ENCODE results near the gene LAMB3.

The LAMB3 gene

DNA sequence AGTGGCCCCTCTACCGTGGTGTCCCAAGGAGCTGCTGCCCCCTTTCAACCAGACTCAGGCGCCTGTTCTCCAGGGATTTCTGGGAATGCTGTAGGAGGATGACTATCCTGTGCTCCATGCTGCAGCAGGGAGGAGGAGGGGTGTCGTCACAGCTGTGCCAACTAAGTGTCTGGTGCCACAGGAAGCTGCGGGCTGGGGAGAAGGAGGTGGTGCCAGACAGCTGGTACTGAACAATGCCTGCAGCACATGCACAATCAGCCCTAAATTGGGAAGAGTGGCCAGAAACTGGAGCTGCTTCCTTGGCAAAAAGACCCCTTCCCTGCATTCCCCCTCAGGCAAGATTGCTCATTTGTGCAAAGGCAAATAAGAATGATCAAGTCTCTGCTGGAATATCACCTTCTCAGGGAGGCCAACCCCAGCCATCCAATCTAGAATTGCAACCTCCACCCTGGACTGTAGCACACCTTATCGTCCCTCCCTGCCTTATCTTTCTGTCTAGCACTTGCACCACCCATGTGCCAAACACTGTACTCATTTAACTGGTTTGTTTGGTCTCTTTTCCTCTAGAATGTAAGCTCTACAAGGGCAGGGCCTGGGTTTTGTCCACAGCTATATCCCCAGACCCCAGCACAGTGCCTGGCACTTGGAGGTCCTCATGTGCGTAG lies 33.3 kb downstream of the LAMB3 start:
- no peak for DNase-seq (ENCODE audit: low read depth, low spot score)

DNA sequence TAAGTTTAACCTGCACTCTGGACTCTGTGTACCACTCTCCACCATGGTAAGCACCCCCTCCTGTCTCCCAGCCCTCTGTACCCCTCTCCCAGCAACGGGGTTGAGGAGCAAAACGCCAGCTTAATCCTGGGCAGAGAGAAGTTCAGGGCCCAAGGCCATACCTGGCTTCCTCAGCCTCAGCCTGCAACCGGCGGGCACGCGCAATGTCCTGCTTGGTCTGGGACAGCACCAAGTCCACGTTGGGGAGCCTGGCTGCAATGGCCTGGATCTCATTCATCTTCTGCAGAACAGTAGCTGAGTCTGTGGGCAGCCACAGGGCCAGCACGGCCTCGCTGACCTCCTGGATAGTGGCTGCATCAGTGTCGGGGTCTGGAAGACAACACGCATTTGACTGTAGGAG lies 33.9 kb downstream of the LAMB3 start:
- no peak for DNase-seq (ENCODE audit: low read depth, low spot score)

DNA sequence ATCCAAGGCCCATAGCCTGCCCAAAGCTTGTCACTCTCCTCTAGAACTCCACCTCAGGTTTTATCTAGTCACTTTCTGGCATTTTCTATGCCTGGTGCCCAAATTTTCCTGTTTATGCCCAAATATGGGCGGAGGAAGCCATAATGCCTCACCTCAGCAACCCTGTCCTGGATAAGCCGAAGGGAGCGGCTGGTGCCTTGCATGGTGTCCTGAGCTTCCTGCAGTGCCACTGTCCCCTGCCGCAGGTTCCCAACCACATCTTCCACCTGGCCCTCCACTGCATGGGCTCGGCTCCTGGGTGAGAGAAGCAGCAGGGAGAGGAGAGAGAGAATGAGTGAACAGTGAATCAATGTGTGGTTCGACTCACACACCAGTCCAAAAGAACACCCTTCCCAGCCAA lies 34.5 kb downstream of the LAMB3 start:
- DNase-seq (ENCODE audit: low read depth, low spot score), result no peak

DNA sequence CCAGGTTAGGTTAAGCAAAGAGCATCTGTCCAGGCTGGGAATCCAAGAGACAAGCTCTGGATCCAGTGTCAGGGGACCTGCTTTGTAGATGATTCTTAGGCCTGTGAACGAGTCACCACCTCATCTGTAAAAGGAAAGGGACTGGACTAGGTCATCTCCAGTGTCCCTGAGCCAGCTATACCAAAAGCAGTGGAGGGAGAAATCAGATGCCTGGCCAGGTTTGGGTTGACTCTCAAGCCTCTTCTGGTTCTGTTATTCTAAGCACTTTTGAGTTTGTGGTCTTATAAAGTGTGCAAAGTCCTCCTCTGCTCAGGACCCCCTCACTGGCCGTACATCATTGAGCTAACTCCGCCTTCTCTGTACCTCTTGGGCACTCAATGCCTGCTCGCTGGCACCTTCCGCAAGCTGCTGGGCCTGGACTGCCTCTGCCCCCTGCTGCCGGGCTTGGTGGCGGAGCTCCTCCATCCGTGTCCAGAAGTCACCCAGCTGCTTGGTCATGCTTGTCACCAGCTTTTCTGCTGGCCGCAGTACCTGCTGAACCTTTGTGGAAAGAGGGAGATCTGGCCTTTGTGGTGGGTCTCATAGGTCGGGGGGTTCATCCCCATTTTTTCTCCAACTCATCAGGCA lies 35.1 kb downstream of the LAMB3 start:
- no peak for DNase-seq (ENCODE audit: low read depth, low spot score)

DNA sequence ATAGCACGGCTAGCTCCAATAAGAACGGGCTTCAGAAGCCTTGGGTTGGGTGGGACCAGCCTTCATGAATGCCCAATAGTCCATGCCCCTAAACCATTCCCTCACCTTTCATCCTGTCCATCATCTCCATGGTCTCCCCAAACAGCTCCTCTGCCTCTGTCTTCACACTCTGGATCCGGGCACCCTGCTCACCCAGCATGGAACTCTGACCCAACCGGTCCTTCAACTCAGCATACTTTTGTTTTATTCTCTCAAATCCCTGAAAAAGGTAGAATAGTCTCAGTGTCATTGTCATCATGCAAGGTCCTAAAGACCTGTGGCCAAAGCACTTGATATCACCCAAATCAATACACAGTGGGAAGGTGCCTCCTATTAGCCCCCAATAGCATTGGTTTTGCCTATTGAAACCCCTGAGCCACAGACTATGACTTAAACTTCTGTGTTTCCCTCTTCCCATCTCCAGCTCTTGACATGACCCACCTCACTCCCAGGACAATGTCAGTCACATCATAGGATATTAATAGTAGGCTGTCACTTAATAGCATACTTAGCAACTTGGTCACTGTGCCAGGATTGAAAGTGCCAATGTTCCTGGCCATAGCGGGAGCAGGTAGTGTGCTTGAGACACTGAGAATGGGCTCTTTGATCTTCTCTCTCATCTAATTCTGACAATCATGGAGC lies 35.7 kb downstream of the LAMB3 start:
- no peak for DNase-seq (ENCODE audit: low read depth, low spot score)

DNA sequence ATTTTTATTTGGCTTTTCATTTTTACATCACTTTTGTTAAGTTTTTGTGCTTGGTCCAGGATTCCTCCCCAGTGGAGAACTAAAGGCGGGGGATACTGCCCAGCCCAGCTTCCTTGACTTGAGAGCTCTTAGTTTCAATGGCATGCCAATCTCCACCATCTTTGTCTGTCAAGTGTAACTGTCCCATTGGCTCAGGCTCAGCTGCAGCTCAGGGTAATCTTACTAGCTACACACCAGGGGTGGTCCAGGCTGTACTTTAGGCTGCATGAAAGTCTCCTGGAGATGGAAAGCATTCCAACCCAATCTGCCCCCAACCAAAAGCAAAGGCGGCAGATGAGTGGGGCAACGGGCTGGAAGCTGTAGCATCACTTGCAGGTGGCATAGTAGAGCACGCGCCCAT lies 37.3 kb downstream of the LAMB3 start:
- DNase-seq (ENCODE audit: low read depth, low spot score), result no peak

DNA sequence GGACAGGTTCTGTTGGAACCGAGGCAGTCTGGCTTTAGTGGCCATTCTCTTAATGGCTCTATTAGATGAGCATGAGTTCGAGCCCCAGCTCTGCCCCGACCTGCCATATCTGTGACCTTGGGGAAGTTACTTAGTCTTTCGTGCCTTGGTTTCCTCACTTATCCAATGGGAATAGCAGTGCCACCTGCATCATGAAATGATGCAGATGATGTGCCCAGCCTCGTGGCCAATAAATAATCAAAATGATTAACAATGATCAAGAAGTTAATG lies 38.1 kb downstream of the LAMB3 start:
- DNase-seq (ENCODE audit: low read depth, low spot score), result no peak

DNA sequence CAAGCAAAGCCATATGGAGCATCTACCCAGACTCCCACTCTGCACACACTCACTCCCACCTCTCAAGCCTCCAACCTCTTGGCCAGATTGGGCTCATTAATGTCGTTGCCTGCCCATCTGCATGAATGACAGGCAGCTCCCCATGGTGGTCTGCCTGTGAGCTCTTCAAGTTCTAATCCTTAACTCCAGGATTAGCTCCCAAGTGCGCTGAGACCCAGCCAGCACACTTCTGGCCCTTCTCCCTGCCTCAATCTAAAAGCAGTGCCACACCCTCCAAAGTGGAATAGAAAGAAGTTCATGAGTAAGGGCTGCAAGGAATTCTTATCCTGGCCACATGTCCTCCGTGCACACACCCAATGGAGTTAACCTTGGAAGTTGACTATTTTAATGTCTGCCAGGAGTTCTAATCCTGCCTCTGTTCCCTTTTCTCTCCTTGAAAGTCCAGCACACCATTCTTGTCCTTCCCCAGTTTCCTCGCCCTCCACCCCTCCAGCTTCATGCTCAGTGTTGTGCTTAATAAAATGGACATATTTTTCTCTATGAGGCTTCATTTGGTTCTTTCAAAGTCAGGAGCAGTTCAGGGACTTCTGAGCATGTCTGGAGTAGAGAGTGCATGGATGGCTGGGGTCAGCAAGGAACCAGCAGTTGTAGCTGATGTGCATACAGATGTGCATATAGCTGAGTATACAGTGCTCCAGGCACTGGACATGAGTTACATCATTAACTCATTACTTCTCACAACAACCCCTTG lies 38.6 kb downstream of the LAMB3 start:
- DNase-seq (ENCODE audit: low read depth, low spot score), result no peak

DNA sequence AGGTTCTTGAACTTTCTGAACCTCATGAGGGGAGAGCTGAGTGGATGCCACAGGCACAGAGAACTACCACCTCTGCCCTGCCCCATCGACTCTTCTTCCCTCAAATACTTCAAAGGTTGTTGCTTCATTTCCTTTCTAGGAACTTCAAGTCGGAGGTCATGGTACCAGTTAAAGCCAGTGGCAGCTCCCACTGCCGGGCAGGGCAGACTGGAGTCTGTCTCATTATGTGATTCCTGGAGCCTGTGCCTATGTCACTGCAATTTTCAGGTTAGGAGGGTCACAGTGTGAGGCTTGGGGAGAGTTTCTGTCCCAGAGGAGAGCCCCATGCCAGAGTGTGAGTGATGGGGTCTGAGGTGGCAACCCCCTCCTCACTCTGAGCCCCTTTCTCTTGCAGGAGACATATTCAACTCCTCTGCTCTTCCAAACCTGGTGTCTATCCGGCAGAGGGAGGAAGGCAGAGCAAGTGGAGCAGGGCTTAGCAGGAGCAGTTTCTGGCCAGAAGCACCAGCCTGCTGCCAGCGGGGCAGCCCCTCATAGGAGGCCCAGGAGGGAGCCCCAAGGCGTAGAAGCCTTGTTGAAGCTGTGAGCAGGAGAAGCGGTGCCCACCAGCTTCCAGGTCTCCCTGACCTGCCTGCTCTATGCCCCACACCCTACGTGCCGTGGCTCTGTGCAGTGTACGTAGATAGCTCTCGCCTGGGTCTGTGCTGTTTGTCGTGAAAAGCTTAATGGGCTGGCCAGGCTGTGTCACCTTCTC lies 39.4 kb downstream of the LAMB3 start:
- no peak for DNase-seq (ENCODE audit: low read depth, low spot score)

DNA sequence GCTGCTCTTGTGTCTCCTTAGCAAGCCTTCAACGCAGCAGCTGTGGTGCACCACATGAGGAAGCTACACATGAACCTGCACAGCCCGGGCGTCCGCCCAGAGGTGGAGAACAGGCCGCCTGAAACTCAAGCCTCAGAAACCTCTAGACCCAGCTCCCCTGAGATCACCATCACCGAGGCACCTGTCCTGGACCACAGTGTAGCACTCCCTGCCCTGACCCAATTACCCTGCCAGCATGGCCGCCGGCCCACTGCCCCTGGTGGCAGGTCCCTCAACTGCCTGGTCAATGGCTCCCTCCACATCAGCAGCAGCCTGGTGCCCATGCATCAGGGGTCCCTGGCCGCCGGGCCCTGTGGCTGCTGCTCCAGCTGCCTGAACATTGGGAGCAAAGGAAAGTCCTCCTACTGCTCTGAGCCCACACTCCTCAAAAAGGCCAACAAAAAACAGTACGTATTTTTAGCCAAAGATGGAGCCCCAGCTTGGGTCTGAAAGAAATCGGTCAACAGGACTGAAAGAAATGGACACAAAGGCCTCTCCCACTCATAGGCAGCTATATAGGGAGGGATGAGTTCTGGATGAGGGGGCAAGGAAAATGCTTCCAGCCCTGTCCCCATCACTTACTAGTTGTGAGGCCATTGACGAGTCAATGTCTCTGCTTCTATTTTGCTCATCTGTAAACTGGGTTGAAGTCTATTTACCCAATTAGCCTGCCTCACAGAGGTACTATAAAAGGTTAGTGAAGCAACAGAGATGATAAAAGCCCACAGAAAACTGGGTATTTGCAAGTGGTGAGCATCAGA lies 40.3 kb downstream of the LAMB3 start:
- no peak for DNase-seq (ENCODE audit: low read depth, low spot score)

DNA sequence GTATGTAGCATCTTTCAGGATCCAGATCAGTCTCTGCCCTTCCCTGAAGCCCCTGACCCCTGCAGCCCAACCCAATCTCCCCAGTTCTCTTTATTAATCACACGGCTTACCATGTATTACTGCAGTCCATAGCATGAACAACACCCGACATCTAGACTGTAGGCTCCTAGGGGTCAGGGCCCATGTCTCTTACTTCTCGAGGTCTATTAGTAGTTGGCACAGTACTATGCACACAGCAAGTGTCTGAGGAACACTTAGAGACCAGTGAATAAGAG lies 41.7 kb downstream of the LAMB3 start:
- no peak for DNase-seq (ENCODE audit: low read depth, low spot score)

DNA sequence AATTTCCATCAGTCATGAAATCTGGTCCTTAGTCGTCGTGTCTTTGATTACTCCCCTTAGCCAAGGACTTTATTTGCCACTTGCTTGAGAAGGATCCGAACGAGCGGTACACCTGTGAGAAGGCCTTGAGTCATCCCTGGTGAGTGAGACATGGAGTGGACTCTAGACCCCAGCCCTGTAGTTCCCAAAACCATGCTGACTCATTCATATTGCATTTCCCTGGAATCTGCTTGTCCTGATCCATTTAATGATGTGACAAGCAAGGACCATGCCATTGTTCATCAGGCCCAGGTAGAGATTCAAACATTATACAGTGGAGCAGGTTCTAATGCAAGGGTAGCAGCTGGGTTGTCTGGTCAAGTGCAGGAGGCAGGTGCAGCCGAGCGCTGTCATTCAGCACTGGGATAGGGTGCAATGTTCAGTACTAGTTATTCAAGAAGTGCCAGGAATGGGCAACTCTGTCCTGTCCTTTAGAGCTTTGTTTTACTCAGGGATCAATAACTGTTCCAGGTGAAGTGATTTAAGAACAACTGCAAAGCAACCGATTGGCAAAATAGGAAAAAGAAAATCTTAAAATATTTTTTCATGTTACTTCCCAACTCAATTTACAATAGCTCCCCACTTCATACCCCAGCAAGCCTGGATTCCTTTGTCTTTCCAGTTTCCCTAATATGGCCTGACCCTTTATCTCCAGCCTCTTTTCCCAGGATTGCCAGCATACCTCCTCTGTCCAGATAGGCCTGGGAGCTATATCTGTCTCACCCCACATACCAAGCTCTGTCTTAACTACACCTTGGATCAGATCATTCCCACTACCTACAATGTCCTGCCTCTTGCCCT lies 42.2 kb downstream of the LAMB3 start:
- no peak for DNase-seq (ENCODE audit: low read depth, low spot score)

DNA sequence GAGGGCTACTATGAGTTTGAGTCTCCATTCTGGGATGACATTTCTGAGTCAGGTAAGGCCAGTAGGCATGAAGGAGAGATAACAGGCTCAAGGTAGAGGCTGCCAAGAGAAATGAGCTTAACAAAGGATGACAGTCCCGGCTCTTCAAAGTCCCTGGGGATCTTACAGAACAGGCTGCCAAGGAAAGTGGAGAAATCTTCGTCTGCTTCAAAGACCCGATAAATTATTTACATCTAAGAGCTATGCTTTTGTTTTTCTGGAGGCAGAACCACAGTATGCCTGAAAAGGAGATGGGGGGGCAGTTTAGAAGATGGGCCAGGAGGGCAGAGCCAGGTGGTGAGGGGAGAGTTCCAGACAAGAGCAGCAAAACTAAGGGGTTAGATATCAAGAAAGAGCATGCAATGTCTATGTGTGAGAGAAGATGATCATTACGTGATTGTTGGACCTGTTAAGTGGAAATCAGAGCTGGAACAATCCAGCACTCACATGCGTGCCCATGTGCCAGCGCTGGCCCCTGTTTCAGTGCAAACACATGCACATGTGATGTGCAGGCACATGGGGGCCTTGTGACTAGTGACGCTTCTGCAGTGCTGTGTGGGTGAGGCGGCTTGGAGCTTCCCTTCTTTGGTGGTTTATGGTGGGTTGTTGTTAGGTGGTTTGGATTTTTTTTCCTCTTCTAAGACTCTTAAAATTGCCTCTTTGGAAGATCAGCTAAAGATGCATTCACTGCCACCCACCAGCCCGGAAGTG lies 43.0 kb downstream of the LAMB3 start:
- no peak for DNase-seq (ENCODE audit: low read depth, low spot score)

DNA sequence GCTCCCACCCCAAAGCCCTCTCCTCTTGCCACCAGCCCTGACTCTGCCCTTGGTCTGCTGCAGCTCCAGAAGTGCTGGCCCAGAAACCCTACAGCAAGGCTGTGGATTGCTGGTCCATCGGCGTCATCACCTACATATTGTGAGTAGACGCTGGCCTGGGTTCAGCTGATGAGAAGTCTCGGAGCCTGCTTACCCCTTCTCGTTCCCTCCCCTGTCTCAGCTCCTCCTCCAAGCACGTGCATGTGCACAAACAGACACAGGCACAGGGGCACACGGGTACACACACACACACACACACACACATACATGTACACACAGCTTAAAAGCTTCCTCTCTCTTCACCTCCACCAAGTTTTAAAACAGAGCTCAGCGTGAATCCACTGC lies 44.4 kb downstream of the LAMB3 start:
- DNase-seq (ENCODE audit: low read depth, low spot score), result no peak

DNA sequence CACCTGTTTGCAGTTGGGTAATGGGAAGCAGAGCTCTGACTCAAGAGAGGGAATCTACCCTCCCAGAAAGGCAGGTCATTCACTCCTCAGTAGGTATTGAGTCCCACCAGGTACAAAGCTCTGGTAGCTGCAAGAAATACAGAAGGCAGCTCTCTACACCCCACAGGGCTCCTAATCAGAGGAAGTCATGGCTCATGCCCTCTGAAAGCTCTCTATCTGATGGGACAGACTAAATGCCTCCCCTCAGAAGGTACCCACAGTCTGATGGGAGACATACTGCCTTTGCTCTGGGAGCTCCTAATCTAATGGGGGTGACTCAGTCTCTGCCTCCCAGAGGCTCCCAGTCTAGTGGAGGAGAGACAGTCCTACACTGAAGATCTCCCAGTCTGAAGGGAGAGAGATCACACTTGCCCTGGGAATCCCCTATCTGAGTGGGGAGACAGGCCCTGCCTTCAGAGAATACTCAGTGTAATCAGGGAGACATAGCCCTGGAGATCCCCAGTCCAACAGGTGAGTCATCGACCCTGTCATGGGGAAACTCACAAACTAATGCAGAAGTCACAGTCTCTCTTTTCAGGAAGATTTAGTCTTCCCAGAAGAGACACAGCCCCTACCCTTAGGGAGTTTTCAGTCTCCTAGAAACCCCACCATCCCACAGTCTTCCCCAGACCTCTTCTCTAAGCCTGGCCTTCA lies 45.0 kb downstream of the LAMB3 start:
- DNase-seq (ENCODE audit: low read depth, low spot score), result no peak

DNA sequence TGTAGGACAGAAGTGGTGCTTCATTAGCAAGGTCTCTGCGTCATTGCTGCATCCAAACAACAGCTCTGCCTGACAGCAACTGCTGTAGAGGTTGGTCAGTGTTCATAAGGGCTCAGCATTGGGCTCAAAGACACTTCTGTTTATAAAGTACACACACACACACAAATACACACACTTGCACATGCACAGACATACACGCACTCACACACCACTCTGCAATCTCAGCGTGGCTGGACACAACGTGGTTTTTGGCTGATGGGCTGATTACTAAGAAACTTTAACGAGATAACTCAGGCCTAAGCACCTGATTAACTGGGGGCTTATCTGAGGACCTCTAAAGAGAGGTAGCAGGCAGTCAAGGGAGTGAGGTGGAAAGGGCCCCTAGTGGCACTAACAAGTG lies 48.3 kb downstream of the LAMB3 start:
- no peak for DNase-seq (ENCODE audit: low read depth, low spot score)

DNA sequence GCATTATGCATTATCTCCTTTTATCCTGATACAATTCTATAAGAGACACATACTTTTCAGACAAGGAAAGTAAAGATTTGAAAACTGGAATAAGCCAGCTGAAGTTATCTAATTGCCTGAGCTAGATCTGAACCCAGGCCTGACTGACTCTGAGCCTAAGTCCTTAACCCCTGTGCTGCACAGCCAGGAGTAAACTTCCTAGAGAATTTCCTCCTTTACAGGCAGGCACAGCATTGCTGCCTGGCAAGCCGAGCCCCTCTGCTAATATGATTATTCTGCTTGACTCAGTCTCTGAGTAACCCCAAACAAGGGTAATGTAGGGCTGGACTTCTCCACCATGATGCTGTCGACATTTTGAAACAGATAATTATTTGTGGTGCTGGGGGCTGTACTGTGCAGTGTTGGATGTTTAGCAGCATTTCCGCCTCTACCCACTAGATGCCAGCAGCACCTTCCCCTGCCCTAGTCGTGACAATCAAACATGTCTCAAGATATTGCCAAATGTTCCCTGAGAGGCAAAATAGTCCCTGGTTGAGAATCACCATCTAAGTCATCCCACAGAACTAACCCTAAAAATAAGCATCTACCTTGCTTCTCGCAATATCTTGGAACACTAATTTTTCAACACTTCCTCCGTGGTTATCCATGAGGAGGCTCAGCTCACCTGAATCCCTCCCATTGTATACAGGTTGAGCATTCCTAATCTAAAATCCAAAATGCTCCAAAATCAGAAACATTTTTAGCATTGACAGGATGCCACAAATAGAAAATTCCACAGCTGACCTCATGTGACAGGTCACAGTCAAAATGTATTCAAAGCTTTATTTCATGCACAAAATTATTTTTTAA lies 50.2 kb downstream of the LAMB3 start:
- no peak for DNase-seq (ENCODE audit: low read depth, low spot score)

DNA sequence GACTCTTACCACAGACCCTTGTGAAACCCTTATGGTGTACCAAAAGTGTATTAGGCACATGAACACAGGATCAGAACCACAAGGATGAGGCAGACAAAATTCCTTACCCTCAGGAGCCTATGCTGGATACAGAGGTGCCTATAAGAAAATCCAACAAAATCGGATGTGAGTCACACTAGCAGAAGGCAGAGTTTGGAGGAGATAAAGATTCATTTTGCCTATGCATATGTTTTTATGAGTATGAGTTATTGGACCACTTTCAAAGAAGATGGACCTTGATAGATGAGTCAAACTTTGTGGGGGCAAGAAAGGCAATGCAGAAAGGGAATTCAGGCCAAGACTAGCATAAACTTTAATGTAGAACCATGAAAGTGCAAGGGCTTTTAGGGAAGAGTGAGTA lies 51.7 kb downstream of the LAMB3 start:
- DNase-seq (ENCODE audit: low read depth, low spot score), result no peak

All from activated CD4-positive, CD25-positive, alpha-beta regulatory T cell treated with anti-CD3 and anti-CD28 coated beads, Interleukin-2, amount 50 U/mL, for 16 hours (primary cell).